HG03354 (cell line): ENCODE results near the gene ABL2.

Source experiments
- ATAC-seq: cut with Tn5 transposase; IDR thresholded peaks from one replicate; pipeline ENCODE4 v1.9.1; 2021; ENCODE audit warnings: mild to moderate bottlenecking; ENCODE audit not compliant: unreplicated experiment, poor library complexity, severe bottlenecking

The ABL2 gene

DNA sequence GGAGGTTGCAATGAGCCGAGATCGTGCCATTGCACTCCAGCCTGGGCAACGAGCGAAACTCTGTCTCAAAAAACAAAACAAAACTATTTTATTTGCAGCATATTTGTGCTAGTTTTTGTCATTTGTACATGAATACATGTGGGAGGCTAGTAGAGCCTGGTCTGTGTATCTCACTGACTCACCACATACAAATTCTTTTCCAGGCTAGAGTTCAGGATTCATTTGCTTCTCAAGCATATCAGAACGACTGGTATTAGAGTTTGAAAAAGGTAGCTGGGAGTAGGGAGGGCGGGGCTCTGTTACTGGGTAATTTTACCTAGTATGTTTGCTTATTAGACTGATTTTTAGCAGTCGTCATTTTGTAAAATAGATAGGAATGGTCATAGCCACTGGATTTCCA lies 152.1 kb downstream of the ABL2 start:
- ATAC-seq, result no peak

DNA sequence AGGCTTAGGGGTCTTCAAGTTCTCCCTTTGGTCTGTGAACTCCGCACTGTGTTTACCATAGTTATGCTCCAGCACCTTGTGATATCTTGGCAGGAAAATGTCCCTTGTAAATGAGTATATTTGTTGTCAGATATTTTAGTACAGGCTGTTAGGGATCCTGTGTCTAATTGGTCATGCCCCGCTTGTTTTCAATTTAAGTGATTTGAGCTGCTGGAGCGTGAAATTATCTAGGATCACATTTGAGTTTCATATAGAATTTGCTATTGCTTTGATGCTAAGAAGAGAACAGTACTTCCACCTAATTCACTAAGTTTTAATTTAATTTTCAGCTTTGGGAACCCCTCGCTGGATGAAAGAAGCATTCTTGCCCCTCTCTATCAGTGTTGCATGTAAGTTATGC lies 163.0 kb downstream of the ABL2 start:
- no peak for ATAC-seq

DNA sequence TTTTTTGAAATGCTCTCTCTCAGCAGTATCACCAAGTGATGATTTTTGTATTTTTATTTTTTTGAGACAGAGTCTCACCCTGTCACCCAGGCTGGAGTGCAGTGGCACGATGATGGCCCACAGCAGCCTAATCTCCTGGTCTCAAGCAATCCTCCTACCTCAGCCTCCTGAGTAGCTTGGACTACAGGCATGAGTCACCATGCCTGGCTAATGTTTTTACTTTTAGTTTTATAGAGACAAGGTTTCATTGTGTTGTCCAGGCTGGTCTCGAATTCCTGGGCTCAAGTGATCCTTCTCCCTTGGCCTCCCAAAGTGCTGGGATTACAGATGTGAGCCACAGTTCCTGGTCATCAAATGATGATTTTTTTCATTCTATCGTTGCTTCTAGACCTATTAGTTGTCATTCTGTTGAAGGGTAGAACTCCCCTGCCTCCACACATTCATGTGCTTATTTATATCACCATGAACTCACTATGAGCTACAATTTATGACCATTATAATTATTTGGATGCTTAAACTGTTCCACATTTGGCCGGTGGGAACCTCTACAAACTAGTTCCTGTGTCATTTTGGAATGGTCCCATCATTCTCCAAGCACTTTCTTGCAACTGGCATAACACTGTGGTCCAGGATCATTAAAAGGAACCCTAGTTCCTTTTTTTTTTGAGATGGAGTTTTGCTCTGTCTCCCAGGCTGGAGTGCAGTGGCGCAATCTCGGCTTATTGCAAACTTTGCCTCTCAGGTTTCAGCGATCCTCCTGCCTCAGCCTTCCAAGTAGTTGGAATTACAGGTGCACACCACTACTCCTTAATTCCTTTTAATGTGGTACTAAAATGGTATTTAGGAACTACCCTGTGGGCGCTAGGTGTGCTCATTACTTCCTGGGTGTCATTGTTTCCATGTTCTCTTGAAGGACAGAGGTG lies 167.9 kb downstream of the ABL2 start:
- no peak for ATAC-seq

GRCh38 chr1:179058487-179059483 lies 170.7 kb downstream of the ABL2 start:
- no peak for ATAC-seq

DNA sequence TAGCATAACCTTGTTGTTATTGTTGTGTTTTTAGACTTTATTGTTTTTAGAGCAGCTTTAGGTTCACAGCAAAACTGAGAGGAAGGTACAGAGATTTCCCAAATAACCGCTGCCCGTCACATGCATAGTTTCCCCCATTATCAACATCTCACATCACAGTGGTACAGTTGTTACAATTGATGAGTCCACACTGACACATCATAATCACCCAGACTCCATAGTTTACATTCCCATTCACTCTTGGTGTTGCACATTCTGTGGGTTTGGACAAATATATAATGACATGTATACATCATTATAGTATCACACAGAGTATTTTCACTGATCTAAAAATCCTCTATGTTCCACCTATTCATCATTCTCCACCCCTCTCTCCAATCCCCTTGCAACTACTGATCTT lies 173.5 kb downstream of the ABL2 start:
- no peak for ATAC-seq

DNA sequence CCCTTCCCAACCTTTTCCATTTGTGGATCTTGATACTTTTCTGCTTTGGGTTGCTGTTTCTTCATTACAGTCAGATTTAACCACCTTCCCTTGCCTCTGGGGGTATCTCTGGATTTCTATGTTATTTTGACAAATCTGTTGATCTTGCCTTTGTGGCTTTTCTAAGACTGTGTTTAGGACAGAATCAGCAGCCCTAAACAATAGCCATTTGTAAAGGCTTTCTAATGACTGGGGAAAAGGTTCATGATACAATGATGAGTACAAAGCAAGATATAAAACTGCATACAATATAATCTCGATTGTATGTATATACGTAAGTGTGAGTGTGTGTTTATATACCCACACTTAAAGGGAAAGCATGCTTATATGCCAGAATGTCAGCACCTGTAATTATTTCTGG lies 176.0 kb downstream of the ABL2 start:
- ATAC-seq, result no peak

DNA sequence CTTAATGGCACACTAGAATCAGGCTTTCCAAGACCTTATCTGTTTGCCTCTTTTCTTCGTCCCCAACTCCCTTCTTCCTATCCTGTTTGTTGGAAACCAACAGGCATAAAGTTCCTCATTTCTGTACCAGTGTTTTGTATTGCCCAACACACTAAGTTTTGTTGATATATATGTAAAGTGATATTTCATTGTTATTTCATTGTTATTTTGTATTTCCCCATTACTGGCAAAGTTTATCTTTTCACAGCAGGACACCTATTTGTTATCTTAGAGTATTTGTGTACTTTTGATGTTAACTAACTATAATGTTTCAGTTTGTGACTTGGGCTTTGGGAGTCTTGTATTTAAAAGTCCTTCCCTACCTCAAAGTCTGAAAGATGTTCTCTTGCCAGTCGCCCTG lies 176.7 kb downstream of the ABL2 start:
- ATAC-seq, result no peak
